Caco-2 (cell line): ENCODE measurements around the gene PLXNC1. TPM values are rescaled to one million over a fixed set of nuclear protein-coding genes. Genes with fewer than 3 reads are reported as not detected.

Experiments
- BruUV-seq: library from RNA; stranded (reverse); fragments of 400-500 nt; replicated peaks from 2 replicates; lab custom pipeline; 2021; lab: Mats Ljungman, UMichigan
- CTCF ChIA-PET: fragments of 300-600 bp; sonication (Branson Sonifier 250); formaldehyde crosslinking; loops from one replicate; lab custom pipeline; 2022; ENCODE audit warnings: antibody characterized with exemption; lab: Charles Lee
- POLR2A ChIA-PET: fragments of 300-600 bp; sonication (Branson Sonifier 250); formaldehyde crosslinking; loops from one replicate; lab custom pipeline; 2022; ENCODE audit warnings: antibody characterized with exemption; lab: Charles Lee
- DNase-seq, 2 experiments: peaks; one replicate each; pipeline versions ENCODE4 v3.0.0 to v3.0.0-alpha.2; 2020 to 2022
- H3K27me3 ChIP-seq: replicated peaks from 2 replicates; pipeline ENCODE4 v1.6.0; 2011; ENCODE audit warnings: low read length; ENCODE audit not compliant: control insufficient read depth, insufficient read depth
- H3K36me3 ChIP-seq: 2 replicates; pipeline ENCODE4 v1.5.1; 2011; ENCODE audit warnings: low read length; ENCODE audit not compliant: control insufficient read depth, insufficient read depth
- H3K4me1 ChIP-seq: fragments of 250-450 bp; sonication (Bioruptor Pico); 2 replicates; pipeline ENCODE4 v1.5.1; 2020; ENCODE audit warnings: mild to moderate bottlenecking
- H3K4me3 ChIP-seq: 2 replicates; pipeline ENCODE4 v1.5.1; 2011; ENCODE audit warnings: low read depth, mild to moderate bottlenecking, control low read depth, low read length
- H3K9me3 ChIP-seq: fragments of 250-450 bp; sonication (Bioruptor Pico); 2 replicates; pipeline ENCODE4 v1.5.1; 2020; ENCODE audit warnings: mild to moderate bottlenecking, moderate library complexity
- H3K27ac Mint-ChIP-seq: one replicate; pipeline ENCODE4 v1.8.0; 2022; ENCODE audit warnings: mixed read lengths; ENCODE audit not compliant: unreplicated experiment
- H3K27me3 Mint-ChIP-seq: one replicate; pipeline ENCODE4 v1.8.0; 2022; ENCODE audit warnings: mixed read lengths; ENCODE audit not compliant: insufficient read depth, unreplicated experiment
- H3K36me3 Mint-ChIP-seq: one replicate; pipeline ENCODE4 v1.8.0; 2022; ENCODE audit warnings: mild to moderate bottlenecking, mixed read lengths; ENCODE audit not compliant: insufficient read depth, unreplicated experiment
- H3K4me1 Mint-ChIP-seq: one replicate; pipeline ENCODE4 v1.8.0; 2022; ENCODE audit warnings: low read depth, mixed read lengths; ENCODE audit not compliant: unreplicated experiment
- H3K4me3 Mint-ChIP-seq: one replicate; pipeline ENCODE4 v1.8.0; 2022; ENCODE audit warnings: mild to moderate bottlenecking, moderate library complexity, mixed read lengths; ENCODE audit not compliant: unreplicated experiment
- H3K9me3 Mint-ChIP-seq: one replicate; pipeline ENCODE4 v1.8.0; 2022; ENCODE audit warnings: mixed read lengths; ENCODE audit not compliant: unreplicated experiment
- CTCF ChIP-seq, 2 experiments: fragments of 200-600 bp in 1 of 2; IDR thresholded peaks; 1 replicate in 1 of 2; 2 replicates in 1 of 2; pipeline versions ENCODE4 v1.5.1 to v1.8.0; 2011 to 2022; ENCODE audit warnings: antibody characterized with exemption in 1 of 2, control low read depth in 1 of 2, inconsistent platforms in 1 of 2, low read depth in 1 of 2, low read length in 1 of 2, mild to moderate bottlenecking in 1 of 2, moderate library complexity in 1 of 2; ENCODE audit not compliant: insufficient read depth in 1 of 2, severe bottlenecking in 1 of 2, unreplicated experiment in 1 of 2
- intact Hi-C: fragments of 100-400 bp; cut with micrococcal nuclease; formaldehyde crosslinking; loops from one replicate; pipeline ENCODE4 v1.10.0; 2022; ENCODE audit not compliant: unreplicated experiment
- total RNA-seq: library from RNA; stranded (reverse); gene quantifications from 2 replicates; pipeline ENCODE4 v1.2.3, GENCODE V29; 2022

Gene PLXNC1
- total RNA-seq, 1 experiment from 2014 or later: 41.3 TPM

DNA sequence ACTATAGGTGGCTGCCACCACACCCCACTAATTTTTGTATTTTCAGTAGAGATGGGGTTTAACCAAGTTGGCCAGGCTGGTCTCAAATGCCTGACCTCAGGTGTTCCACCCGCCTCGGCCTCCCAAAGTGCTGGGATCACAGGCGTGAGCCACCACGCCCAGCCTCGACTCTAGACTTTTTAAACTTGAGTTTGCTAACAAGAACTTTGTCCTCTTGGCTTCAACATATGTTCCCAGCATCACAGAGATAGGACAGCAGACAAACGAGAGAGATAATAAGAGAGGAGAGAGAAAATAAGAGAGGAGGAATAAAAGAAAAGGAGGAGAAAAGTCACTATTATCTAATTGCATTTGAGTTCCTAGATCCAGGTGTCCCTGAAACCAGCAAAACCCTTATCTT is 192.2 kb downstream of the PLXNC1 start:
- H3K4me1 Mint-ChIP-seq: peaks cover 6% of the 10 kb centered on the region
- POLR2A ChIA-PET: no interaction called here

GRCh38 chr12:94353130-94353529 is 204.8 kb downstream of the PLXNC1 start:
- no peaks in the 10 kb centered on the region for H3K36me3 ChIP-seq
- intact Hi-C loops: no loop called here
- H3K4me1 Mint-ChIP-seq: no peaks in the 10 kb centered on the region

More for the DNA sequence above, 192.2 kb downstream of the PLXNC1 start:
- Histone ChIP-seq H3K9me3 (no peaks in the 10 kb centered on the region), H3K36me3 (0 out of 2 replicates have a peak, but pooled peaks cover 2% of the 10 kb centered on the region), H3K27me3 (no peaks in the 10 kb centered on the region), H3K4me3 (no peak overlapping the region), H3K4me1 (no peaks in the 10 kb centered on the region)
- CTCF ChIA-PET: no interaction called here
- BruUV-seq: no TSS peak
- intact Hi-C loops: no loop called here
- peaks cover 16% of the 10 kb centered on the region for H3K36me3 Mint-ChIP-seq
- H3K27me3 Mint-ChIP-seq: no peaks in the 10 kb centered on the region
- H3K9me3 Mint-ChIP-seq: no peaks in the 10 kb centered on the region
- DNase-seq: no peak
- H3K4me3 Mint-ChIP-seq: no peak overlapping the region
- H3K27ac Mint-ChIP-seq: no peak overlapping the region
- no peak for TF ChIP-seq CTCF (IDR thresholded peaks at IDR 0.05; ENCODE audit: insufficient read depth in 1 of 2, low read depth in 1 of 2, low read length in 1 of 2, severe bottlenecking in 1 of 2, unreplicated experiment in 1 of 2)

More at GRCh38 chr12:94353130-94353529, 204.8 kb downstream of the PLXNC1 start:
- H3K4me3 Mint-ChIP-seq: no peak overlapping the region
- Histone ChIP-seq H3K27me3 (no peaks in the 10 kb centered on the region), H3K4me3 (no peak overlapping the region), H3K9me3 (peaks cover 24% of the 10 kb centered on the region), H3K4me1 (no peaks in the 10 kb centered on the region)
- peaks cover 38% of the 10 kb centered on the region for H3K9me3 Mint-ChIP-seq
- no peak for TF ChIP-seq CTCF (IDR thresholded peaks at IDR 0.05; ENCODE audit: insufficient read depth in 1 of 2, low read depth in 1 of 2, low read length in 1 of 2, severe bottlenecking in 1 of 2, unreplicated experiment in 1 of 2)
- no peaks in the 10 kb centered on the region for H3K27me3 Mint-ChIP-seq
- ChIA-PET POLR2A (no interaction called here), CTCF (no interaction called here)
- no TSS peak for BruUV-seq
- H3K27ac Mint-ChIP-seq: no peak overlapping the region
- no peak for DNase-seq
- H3K36me3 Mint-ChIP-seq: peaks cover 14% of the 10 kb centered on the region
